ENCODE data around the gene KLHL26. TPM values are rescaled to one million over a fixed set of nuclear protein-coding genes. Genes with fewer than 3 reads are reported as not detected.

KLHL26 gene
- total RNA-seq, 1 donor from 2014 or later: 6.2 TPM

- DNase-seq: no peak
- no peak for TF ChIP-seq CTCF (IDR thresholded peaks at IDR 0.05; ENCODE audit: borderline replicate concordance)
- Histone ChIP-seq H3K4me3 (no peak overlapping the region), H3K36me3 (no peaks in the 10 kb centered on the region), H3K9me3 (replicated peaks) (no peaks in the 10 kb centered on the region), H3K27ac (replicated peaks) (no peak overlapping the region), H3K4me1 (peaks cover 39% of the 10 kb centered on the region), H3K27me3 (ENCODE audit: low read depth) (no peaks in the 10 kb centered on the region)
- intact Hi-C loops (cut with micrococcal nuclease): no loop called here
These were observed 80.0 kb downstream of the KLHL26 start for GRCh38 chr19:18716857-18717256.

GRCh38 chr19:18717601-18718000 lies 80.8 kb downstream of the KLHL26 start:
- Histone ChIP-seq H3K27me3 (ENCODE audit: low read depth) (no peaks in the 10 kb centered on the region), H3K36me3 (peaks cover 4% of the 10 kb centered on the region), H3K27ac (replicated peaks) (no peak overlapping the region), H3K9me3 (replicated peaks) (no peaks in the 10 kb centered on the region), H3K4me3 (no peak overlapping the region), H3K4me1 (peaks cover 36% of the 10 kb centered on the region)
- TF ChIP-seq CTCF (IDR thresholded peaks at IDR 0.05; ENCODE audit: borderline replicate concordance): no peak
- DNase-seq: no peak
- intact Hi-C loops (cut with micrococcal nuclease): no loop called here

GRCh38 chr19:18718015-18718526 lies 81.2 kb downstream of the KLHL26 start:
- TF ChIP-seq CTCF (IDR thresholded peaks at IDR 0.05; ENCODE audit: borderline replicate concordance): no peak
- H3K4me1 ChIP-seq: peaks cover 32% of the 10 kb centered on the region
- intact Hi-C loops (cut with micrococcal nuclease): no loop called here
- no peak overlapping the region for H3K4me3 ChIP-seq
- no peak for DNase-seq
- H3K9me3 ChIP-seq (replicated peaks): no peaks in the 10 kb centered on the region
- no peaks in the 10 kb centered on the region for H3K27me3 ChIP-seq (ENCODE audit: low read depth)
- H3K36me3 ChIP-seq: peaks cover 6% of the 10 kb centered on the region
- H3K27ac ChIP-seq (replicated peaks): no peak overlapping the region

- intact Hi-C loops (cut with micrococcal nuclease): no loop called here
These were observed 82.1 kb downstream of the KLHL26 start for GRCh38 chr19:18718846-18719458.

GRCh38 chr19:18719541-18719940 lies 82.7 kb downstream of the KLHL26 start:
- TF ChIP-seq CTCF (IDR thresholded peaks at IDR 0.05; ENCODE audit: borderline replicate concordance): no peak
- DNase-seq: no peak
- intact Hi-C loops (cut with micrococcal nuclease): no loop called here
- Histone ChIP-seq H3K36me3 (peaks cover 6% of the 10 kb centered on the region), H3K4me1 (peaks cover 21% of the 10 kb centered on the region), H3K27ac (replicated peaks) (no peak overlapping the region), H3K27me3 (ENCODE audit: low read depth) (no peaks in the 10 kb centered on the region), H3K9me3 (replicated peaks) (no peaks in the 10 kb centered on the region), H3K4me3 (no peak overlapping the region)

More at GRCh38 chr19:18718846-18719458, 82.1 kb downstream of the KLHL26 start:
- H3K36me3 ChIP-seq: peaks cover 6% of the 10 kb centered on the region
- no peak for TF ChIP-seq CTCF (IDR thresholded peaks at IDR 0.05; ENCODE audit: borderline replicate concordance)
- H3K4me3 ChIP-seq: no peak overlapping the region
- DNase-seq: no peak
- H3K27ac ChIP-seq (replicated peaks): no peak overlapping the region
- no peaks in the 10 kb centered on the region for H3K27me3 ChIP-seq (ENCODE audit: low read depth)
- no peaks in the 10 kb centered on the region for H3K9me3 ChIP-seq (replicated peaks)
- peaks cover 23% of the 10 kb centered on the region for H3K4me1 ChIP-seq

Other genes starting within 250 kb of the KLHL26 start
- 2.4 TPM for gene LRRC25, start 239.4 kb upstream of the KLHL26 start, total RNA-seq
- gene SSBP4, start 217.6 kb upstream of the KLHL26 start, total RNA-seq: 30.8 TPM
- gene ISYNA1, start 198.9 kb upstream of the KLHL26 start, total RNA-seq: 24.1 TPM
- 7.9 TPM for gene ELL, start 115.0 kb upstream of the KLHL26 start, total RNA-seq
- 153 TPM for gene FKBP8, start 93.5 kb upstream of the KLHL26 start, total RNA-seq
- gene KXD1, start 79.2 kb upstream of the KLHL26 start, total RNA-seq: 52.0 TPM
- gene UBA52, start 65.2 kb upstream of the KLHL26 start, total RNA-seq: 643 TPM
- 76.6 TPM for gene REX1BD, start 48.2 kb upstream of the KLHL26 start, total RNA-seq
- gene CRLF1, start 30.2 kb upstream of the KLHL26 start, total RNA-seq: 20.0 TPM
- gene TMEM59L, start 24.2 kb upstream of the KLHL26 start, total RNA-seq: 1.5 TPM
- gene CRTC1, start 46.7 kb downstream of the KLHL26 start, total RNA-seq: 9.7 TPM
- gene COMP, start 154.3 kb downstream of the KLHL26 start, total RNA-seq: 1.2 TPM
- 32.3 TPM for gene UPF1, start 194.9 kb downstream of the KLHL26 start, total RNA-seq